Measurements from ENCODE around the gene KSR1. TPM values are rescaled to one million over a fixed set of nuclear protein-coding genes. Genes with fewer than 3 reads are reported as not detected.

The KSR1 gene
- total and polyA plus RNA-seq, 9 of the 15 experiments (the other 6 are each of a cell fraction or from before 2014, with no cell fraction given), result 1.4 to 51.7 (median 18.4) TPM

DNA sequence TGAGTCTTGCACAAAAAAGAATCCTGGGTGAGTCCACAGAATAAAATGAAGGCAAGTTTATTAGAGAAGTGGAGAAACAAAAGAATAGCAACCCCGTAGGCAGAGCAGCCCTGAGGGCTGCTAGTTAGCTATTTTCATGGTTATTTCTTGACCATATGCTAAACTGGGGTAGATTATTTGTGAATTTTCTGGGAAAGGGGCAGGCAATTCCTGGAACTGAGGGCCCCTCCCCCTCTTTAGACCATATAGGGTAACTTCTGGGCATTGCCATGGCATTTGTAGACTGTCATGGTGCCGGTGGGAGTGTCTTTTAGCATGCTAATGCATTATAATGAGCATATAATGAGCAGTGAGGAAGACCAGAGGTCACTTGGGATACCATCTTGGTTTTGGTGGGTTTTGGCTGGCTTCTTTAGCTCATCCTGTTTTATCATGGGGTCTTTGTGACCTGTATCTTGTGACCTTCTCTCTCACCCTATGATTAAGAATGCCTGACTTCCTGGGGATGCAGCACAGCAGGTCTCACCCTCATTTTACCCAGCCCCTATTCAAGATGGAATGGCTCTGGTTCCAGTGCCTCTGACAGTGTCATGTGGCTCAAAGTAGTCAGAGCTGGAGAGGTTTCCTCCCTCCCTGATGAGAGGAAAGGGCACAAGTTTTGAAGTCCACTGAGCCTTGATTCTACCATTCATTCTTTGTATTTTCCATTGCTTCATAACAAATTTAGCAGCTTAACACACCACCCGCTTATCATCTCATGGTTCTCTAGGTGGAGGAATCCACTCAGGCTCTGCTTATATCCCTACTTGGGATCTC is 119.1 kb downstream of the KSR1 start (continued):
- TF ChIP-seq, protein P1, sequence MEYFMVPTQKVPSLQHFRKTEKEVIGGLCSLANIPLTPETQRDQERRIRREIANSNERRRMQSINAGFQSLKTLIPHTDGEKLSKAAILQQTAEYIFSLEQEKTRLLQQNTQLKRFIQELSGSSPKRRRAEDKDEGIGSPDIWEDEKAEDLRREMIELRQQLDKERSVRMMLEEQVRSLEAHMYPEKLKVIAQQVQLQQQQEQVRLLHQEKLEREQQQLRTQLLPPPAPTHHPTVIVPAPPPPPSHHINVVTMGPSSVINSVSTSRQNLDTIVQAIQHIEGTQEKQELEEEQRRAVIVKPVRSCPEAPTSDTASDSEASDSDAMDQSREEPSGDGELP (CRISPR knock-in tag; IDR thresholded peaks at IDR 0.05; ENCODE audit: borderline replicate concordance), result no peak
- TF ChIP-seq, protein P2, sequence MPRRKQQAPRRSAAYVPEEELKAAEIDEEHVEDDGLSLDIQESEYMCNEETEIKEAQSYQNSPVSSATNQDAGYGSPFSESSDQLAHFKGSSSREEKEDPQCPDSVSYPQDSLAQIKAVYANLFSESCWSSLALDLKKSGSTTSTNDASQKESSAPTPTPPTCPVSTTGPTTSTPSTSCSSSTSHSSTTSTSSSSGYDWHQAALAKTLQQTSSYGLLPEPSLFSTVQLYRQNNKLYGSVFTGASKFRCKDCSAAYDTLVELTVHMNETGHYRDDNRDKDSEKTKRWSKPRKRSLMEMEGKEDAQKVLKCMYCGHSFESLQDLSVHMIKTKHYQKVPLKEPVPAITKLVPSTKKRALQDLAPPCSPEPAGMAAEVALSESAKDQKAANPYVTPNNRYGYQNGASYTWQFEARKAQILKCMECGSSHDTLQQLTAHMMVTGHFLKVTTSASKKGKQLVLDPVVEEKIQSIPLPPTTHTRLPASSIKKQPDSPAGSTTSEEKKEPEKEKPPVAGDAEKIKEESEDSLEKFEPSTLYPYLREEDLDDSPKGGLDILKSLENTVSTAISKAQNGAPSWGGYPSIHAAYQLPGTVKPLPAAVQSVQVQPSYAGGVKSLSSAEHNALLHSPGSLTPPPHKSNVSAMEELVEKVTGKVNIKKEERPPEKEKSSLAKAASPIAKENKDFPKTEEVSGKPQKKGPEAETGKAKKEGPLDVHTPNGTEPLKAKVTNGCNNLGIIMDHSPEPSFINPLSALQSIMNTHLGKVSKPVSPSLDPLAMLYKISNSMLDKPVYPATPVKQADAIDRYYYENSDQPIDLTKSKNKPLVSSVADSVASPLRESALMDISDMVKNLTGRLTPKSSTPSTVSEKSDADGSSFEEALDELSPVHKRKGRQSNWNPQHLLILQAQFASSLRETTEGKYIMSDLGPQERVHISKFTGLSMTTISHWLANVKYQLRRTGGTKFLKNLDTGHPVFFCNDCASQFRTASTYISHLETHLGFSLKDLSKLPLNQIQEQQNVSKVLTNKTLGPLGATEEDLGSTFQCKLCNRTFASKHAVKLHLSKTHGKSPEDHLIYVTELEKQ (CRISPR knock-in tag; IDR thresholded peaks at IDR 0.05), result peak; percentile 96
- TF ChIP-seq, protein P3, sequence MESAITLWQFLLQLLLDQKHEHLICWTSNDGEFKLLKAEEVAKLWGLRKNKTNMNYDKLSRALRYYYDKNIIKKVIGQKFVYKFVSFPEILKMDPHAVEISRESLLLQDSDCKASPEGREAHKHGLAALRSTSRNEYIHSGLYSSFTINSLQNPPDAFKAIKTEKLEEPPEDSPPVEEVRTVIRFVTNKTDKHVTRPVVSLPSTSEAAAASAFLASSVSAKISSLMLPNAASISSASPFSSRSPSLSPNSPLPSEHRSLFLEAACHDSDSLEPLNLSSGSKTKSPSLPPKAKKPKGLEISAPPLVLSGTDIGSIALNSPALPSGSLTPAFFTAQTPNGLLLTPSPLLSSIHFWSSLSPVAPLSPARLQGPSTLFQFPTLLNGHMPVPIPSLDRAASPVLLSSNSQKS (CRISPR knock-in tag; IDR thresholded peaks at IDR 0.05), result peak; percentile 86; the same call in 1 of the 2 replicates
- no peak for TF ChIP-seq RAD51 (IDR thresholded peaks at IDR 0.05; ENCODE audit: borderline replicate concordance, low read depth)
- TF ChIP-seq, protein P4, sequence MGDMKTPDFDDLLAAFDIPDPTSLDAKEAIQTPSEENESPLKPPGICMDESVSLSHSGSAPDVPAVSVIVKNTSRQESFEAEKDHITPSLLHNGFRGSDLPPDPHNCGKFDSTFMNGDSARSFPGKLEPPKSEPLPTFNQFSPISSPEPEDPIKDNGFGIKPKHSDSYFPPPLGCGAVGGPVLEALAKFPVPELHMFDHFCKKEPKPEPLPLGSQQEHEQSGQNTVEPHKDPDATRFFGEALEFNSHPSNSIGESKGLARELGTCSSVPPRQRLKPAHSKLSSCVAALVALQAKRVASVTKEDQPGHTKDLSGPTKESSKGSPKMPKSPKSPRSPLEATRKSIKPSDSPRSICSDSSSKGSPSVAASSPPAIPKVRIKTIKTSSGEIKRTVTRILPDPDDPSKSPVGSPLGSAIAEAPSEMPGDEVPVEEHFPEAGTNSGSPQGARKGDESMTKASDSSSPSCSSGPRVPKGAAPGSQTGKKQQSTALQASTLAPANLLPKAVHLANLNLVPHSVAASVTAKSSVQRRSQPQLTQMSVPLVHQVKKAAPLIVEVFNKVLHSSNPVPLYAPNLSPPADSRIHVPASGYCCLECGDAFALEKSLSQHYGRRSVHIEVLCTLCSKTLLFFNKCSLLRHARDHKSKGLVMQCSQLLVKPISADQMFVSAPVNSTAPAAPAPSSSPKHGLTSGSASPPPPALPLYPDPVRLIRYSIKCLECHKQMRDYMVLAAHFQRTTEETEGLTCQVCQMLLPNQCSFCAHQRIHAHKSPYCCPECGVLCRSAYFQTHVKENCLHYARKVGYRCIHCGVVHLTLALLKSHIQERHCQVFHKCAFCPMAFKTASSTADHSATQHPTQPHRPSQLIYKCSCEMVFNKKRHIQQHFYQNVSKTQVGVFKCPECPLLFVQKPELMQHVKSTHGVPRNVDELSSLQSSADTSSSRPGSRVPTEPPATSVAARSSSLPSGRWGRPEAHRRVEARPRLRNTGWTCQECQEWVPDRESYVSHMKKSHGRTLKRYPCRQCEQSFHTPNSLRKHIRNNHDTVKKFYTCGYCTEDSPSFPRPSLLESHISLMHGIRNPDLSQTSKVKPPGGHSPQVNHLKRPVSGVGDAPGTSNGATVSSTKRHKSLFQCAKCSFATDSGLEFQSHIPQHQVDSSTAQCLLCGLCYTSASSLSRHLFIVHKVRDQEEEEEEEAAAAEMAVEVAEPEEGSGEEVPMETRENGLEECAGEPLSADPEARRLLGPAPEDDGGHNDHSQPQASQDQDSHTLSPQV (IDR thresholded peaks at IDR 0.05), result peak; percentile 100
- peak; percentile 86 for TF ChIP-seq POLR2H (tag; IDR thresholded peaks at IDR 0.05; ENCODE audit: low read depth)
- TF ChIP-seq, protein P5, sequence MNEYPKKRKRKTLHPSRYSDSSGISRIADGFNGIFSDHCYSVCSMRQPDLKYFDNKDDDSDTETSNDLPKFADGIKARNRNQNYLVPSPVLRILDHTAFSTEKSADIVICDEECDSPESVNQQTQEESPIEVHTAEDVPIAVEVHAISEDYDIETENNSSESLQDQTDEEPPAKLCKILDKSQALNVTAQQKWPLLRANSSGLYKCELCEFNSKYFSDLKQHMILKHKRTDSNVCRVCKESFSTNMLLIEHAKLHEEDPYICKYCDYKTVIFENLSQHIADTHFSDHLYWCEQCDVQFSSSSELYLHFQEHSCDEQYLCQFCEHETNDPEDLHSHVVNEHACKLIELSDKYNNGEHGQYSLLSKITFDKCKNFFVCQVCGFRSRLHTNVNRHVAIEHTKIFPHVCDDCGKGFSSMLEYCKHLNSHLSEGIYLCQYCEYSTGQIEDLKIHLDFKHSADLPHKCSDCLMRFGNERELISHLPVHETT (CRISPR knock-in tag; conservative IDR thresholded peaks at IDR 0.05 in 1 of 2, IDR thresholded peaks at IDR 0.05 in 1 of 2), result peak in 1 of 2 experiments; percentile 93; a peak in 2 of 4 replicates
- TF ChIP-seq GATAD2A (IDR thresholded peaks at IDR 0.05), result no peak; the same call in 1 of the 2 replicates
- TF ChIP-seq ZNF174 (CRISPR knock-in tag; IDR thresholded peaks at IDR 0.05), result 0 out of 2 replicates have a peak, but pooled peaks have one; percentile 82
- no peak for TF ChIP-seq U2AF2 (optimal IDR thresholded peaks at IDR 0.05; ENCODE audit: low read depth, low read length)
- TF ChIP-seq, protein P6, sequence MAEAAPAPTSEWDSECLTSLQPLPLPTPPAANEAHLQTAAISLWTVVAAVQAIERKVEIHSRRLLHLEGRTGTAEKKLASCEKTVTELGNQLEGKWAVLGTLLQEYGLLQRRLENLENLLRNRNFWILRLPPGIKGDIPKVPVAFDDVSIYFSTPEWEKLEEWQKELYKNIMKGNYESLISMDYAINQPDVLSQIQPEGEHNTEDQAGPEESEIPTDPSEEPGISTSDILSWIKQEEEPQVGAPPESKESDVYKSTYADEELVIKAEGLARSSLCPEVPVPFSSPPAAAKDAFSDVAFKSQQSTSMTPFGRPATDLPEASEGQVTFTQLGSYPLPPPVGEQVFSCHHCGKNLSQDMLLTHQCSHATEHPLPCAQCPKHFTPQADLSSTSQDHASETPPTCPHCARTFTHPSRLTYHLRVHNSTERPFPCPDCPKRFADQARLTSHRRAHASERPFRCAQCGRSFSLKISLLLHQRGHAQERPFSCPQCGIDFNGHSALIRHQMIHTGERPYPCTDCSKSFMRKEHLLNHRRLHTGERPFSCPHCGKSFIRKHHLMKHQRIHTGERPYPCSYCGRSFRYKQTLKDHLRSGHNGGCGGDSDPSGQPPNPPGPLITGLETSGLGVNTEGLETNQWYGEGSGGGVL (CRISPR knock-in tag; IDR thresholded peaks at IDR 0.05), result peak; percentile 88
